ENCODE data around the gene CSF2RB.

- TF ChIP-seq EZH2phosphoT487 (IDR thresholded peaks at IDR 0.05; ENCODE audit: insufficient read depth, low read depth) (no peak), EZH2 (IDR thresholded peaks at IDR 0.05; ENCODE audit: insufficient read depth, poor library complexity, severe bottlenecking) (no peak)
Measured at GRCh38 chr22:36981247-36981775, 67.9 kb downstream of the CSF2RB start.
